ENCODE results near the gene YPEL3.

- TF ChIP-seq CTCF (IDR thresholded peaks at IDR 0.05) (peak in 5 of 7 experiments; percentile 28 to 49 (median 39)), POLR2A (IDR thresholded peaks at IDR 0.05) (no peak)
Observed at GRCh38 chr16:30092373-30093010, 3.5 kb downstream of the YPEL3 start.

Data from body of pancreas (tissue), 4 donors.